Fibroblast of the aortic adventitia (primary cell): ENCODE results near the gene RIBC2. TPM values are rescaled to one million over a fixed set of nuclear protein-coding genes. Genes with fewer than 3 reads are reported as not detected.

Source experiments
- DNase-seq: peaks from one replicate; pipeline ENCODE4 v3.0.0-alpha.2; 2010; ENCODE audit warnings: low read depth
- H3K4me3 ChIP-seq: 2 replicates; pipeline ENCODE4 v1.5.1; 2011; ENCODE audit warnings: low read depth, mild to moderate bottlenecking, control low read depth, low read length, moderate library complexity
- total RNA-seq: library from RNA; depleted of rRNA; stranded (reverse); fragments of >200 nt; gene quantifications from 2 replicates; pipeline ENCODE4 v1.2.3, GENCODE V29; 2012; ENCODE audit warnings: low replicate concordance
- TF ChIP-seq, protein P1 (sequence below): IDR thresholded peaks from 2 replicates; pipeline ENCODE4 v1.5.1; 2011; ENCODE audit warnings: mild to moderate bottlenecking, low read length, control low read depth, inconsistent platforms; ENCODE audit not compliant: insufficient read depth

The RIBC2 gene
- total RNA-seq, 1 donor = 5.7 TPM

- TF ChIP-seq, protein P1, sequence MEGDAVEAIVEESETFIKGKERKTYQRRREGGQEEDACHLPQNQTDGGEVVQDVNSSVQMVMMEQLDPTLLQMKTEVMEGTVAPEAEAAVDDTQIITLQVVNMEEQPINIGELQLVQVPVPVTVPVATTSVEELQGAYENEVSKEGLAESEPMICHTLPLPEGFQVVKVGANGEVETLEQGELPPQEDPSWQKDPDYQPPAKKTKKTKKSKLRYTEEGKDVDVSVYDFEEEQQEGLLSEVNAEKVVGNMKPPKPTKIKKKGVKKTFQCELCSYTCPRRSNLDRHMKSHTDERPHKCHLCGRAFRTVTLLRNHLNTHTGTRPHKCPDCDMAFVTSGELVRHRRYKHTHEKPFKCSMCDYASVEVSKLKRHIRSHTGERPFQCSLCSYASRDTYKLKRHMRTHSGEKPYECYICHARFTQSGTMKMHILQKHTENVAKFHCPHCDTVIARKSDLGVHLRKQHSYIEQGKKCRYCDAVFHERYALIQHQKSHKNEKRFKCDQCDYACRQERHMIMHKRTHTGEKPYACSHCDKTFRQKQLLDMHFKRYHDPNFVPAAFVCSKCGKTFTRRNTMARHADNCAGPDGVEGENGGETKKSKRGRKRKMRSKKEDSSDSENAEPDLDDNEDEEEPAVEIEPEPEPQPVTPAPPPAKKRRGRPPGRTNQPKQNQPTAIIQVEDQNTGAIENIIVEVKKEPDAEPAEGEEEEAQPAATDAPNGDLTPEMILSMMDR = no peak
- DNase-seq = peak; percentile 71
- no peak overlapping the region for H3K4me3 ChIP-seq
Observed at GRCh38 chr22:45454275-45454674, 40.8 kb downstream of the RIBC2 start.

GRCh38 chr22:45455212-45455611 is 41.7 kb downstream of the RIBC2 start:
- H3K4me3 ChIP-seq = no peak overlapping the region
- TF ChIP-seq, protein P1 = no peak
- no peak for DNase-seq

GRCh38 chr22:45455621-45456020 is 42.1 kb downstream of the RIBC2 start:
- DNase-seq = no peak
- H3K4me3 ChIP-seq = no peak overlapping the region
- TF ChIP-seq, protein P1 = no peak

GRCh38 chr22:45456811-45457210 is 43.3 kb downstream of the RIBC2 start:
- TF ChIP-seq, protein P1 = no peak
- H3K4me3 ChIP-seq = no peak overlapping the region

DNA sequence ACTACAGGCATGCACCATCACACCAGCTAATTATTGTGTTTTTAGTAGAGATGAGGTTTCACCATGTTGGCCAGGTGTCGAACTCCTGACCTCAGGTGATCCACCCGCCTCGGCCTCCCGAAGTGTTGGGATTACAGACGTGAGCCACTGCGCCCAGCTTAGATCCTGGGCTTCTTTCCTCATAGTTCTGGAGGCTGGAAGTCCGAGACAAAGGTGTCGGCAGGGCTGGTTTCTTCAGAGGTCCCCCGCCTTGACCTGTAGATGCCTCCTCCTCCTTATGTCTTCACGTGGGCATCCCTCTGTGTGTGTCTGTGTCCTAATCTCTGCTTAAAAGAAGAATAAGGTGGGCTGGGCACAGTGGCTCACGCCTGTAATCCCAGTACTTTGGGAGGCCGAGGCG is 45.0 kb downstream of the RIBC2 start:
- no peak overlapping the region for H3K4me3 ChIP-seq
- TF ChIP-seq, protein P1 = no peak
- DNase-seq = no peak

More at GRCh38 chr22:45456811-45457210, 43.3 kb downstream of the RIBC2 start:
- DNase-seq = no peak

GRCh38 chr22:45459235-45459634 is 45.7 kb downstream of the RIBC2 start:
- TF ChIP-seq, protein P1 = no peak
- H3K4me3 ChIP-seq = no peak overlapping the region
- DNase-seq = no peak
